Trophoblast cell (in vitro differentiated cells and primary cell): ENCODE data around the gene TMBIM1.
A peak's percentile ranks its signal among the peaks of the same experiment; 100 is the strongest.

Experiments
- DNase-seq, 2 donors: peaks; one replicate each; pipeline ENCODE4 v3.0.0-alpha.2; 2016
- H2AFZ ChIP-seq: 2 replicates; pipeline ENCODE4 v1.6.1; 2013; ENCODE audit warnings: low read length, moderate library complexity, mild to moderate bottlenecking; ENCODE audit not compliant: insufficient read depth, poor library complexity
- H2AK5ac ChIP-seq: 2 replicates; pipeline ENCODE4 v1.6.1; 2013; ENCODE audit warnings: mild to moderate bottlenecking, low read length
- H2BK120ac ChIP-seq: 2 replicates; pipeline ENCODE4 v1.6.1; 2013; ENCODE audit warnings: low read length, mild to moderate bottlenecking, moderate library complexity; ENCODE audit not compliant: insufficient read depth, poor library complexity
- H2BK12ac ChIP-seq: 2 replicates; pipeline ENCODE4 v1.6.1; 2013; ENCODE audit warnings: mild to moderate bottlenecking, low read length, moderate library complexity
- H2BK5ac ChIP-seq: 2 replicates; pipeline ENCODE4 v1.6.1; 2013; ENCODE audit warnings: low read length, low read depth, moderate library complexity, mild to moderate bottlenecking; ENCODE audit not compliant: poor library complexity
- H3K14ac ChIP-seq: 2 replicates; pipeline ENCODE4 v1.6.1; 2013; ENCODE audit warnings: mild to moderate bottlenecking, low read length
- H3K18ac ChIP-seq: 2 replicates; pipeline ENCODE4 v1.6.1; 2013; ENCODE audit warnings: mild to moderate bottlenecking, low read length
- H3K23ac ChIP-seq: 2 replicates; pipeline ENCODE4 v1.6.1; 2013; ENCODE audit warnings: low read length
- H3K27ac ChIP-seq: 2 replicates; pipeline ENCODE4 v1.5.1; 2013; ENCODE audit warnings: low read depth, mild to moderate bottlenecking, inconsistent platforms, low read length, moderate library complexity
- H3K27me3 ChIP-seq: 2 replicates; pipeline ENCODE4 v1.6.1; 2013; ENCODE audit warnings: inconsistent platforms, mild to moderate bottlenecking, low read length, moderate library complexity; ENCODE audit not compliant: insufficient read depth
- H3K36me3 ChIP-seq, 2 experiments: 1 replicate in 1 of 2; 2 replicates in 1 of 2; pipeline ENCODE4 v1.6.1; 2013; ENCODE audit warnings: low read length in 2 of 2, mild to moderate bottlenecking in 2 of 2, moderate library complexity in 1 of 2; ENCODE audit not compliant: insufficient read depth in 2 of 2, control insufficient read depth in 1 of 2
- H3K4ac ChIP-seq: 2 replicates; pipeline ENCODE4 v1.6.1; 2013; ENCODE audit warnings: low read depth, mild to moderate bottlenecking, low read length, moderate library complexity
- H3K4me1 ChIP-seq, 2 experiments: 1 replicate in 1 of 2; 2 replicates in 1 of 2; pipeline ENCODE4 v1.6.1; 2013; ENCODE audit warnings: low read length in 2 of 2, mild to moderate bottlenecking in 2 of 2, moderate library complexity in 1 of 2; ENCODE audit not compliant: insufficient read depth in 2 of 2, control insufficient read depth in 1 of 2
- H3K4me2 ChIP-seq: 2 replicates; pipeline ENCODE4 v1.6.1; 2013; ENCODE audit warnings: inconsistent platforms, mild to moderate bottlenecking, low read length, moderate library complexity
- H3K4me3 ChIP-seq: 2 replicates; pipeline ENCODE4 v1.5.1; 2013; ENCODE audit warnings: mild to moderate bottlenecking, low read depth, low read length, inconsistent platforms
- H3K79me1 ChIP-seq: one replicate; pipeline ENCODE4 v1.6.1; 2013; ENCODE audit warnings: low read length
- H3K79me2 ChIP-seq: 2 replicates; pipeline ENCODE4 v1.6.1; 2013; ENCODE audit warnings: low read length, mild to moderate bottlenecking; ENCODE audit not compliant: control insufficient read depth, insufficient read depth, poor library complexity
- H3K9ac ChIP-seq: 2 replicates; pipeline ENCODE4 v1.6.1; 2013; ENCODE audit warnings: mild to moderate bottlenecking, low read length
- H3K9me3 ChIP-seq: 2 replicates; pipeline ENCODE4 v1.6.1; 2013; ENCODE audit warnings: low read depth, mild to moderate bottlenecking, control low read depth, inconsistent platforms, low read length; ENCODE audit not compliant: insufficient read depth
- H4K12ac ChIP-seq: 2 replicates; pipeline ENCODE4 v1.6.1; 2013; ENCODE audit warnings: low read depth, mild to moderate bottlenecking, low read length, moderate library complexity
- H4K8ac ChIP-seq: 2 replicates; pipeline ENCODE4 v1.6.1; 2013; ENCODE audit warnings: low read depth, mild to moderate bottlenecking, low read length, moderate library complexity
- H4K91ac ChIP-seq: one replicate; pipeline ENCODE4 v1.6.1; 2013; ENCODE audit warnings: low read depth, mild to moderate bottlenecking, low read length, moderate library complexity
- WGBS: extraction: QIAGEN DNeasy Blood & Tissue Kit; methylation state at CpG from one replicate; pipeline ENCODE4 v1.1.7; 2013; ENCODE audit warnings: missing lambda C conversion rate; ENCODE audit not compliant: insufficient read length, insufficient coverage; ENCODE audit errors: extremely low coverage; 5-methylcytosine and 5-hydroxymethylcytosine counted together

The TMBIM1 gene

DNA sequence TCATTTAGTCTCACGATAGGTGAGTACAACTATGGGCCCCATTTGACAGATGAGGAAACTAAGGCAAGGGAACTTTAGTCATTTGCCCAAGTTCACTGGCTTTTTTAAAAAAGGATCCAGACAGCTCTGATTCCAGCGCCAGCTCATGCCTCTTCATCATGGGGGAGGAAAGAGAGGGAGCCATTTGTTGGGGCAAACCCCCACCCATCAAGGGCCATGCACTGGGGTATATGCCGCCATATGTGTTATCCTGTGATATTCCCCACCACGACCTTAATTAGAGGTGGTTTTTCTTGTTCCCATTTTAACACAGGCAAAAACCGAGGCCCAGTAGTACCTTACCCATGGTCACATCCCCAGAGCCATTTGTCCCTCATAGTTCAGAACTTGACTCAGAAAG lies 32.1 kb downstream of the TMBIM1 start:
- Histone ChIP-seq H4K8ac (no peak overlapping the region), H3K27ac (peak overlapping the region; percentile 79), H3K79me2 (no peaks in the 10 kb centered on the region), H3K36me3 (peaks cover 31 to 35% of the 10 kb centered on the region in 2 experiments), H2BK120ac (peak overlapping the region; percentile 3), H3K4me2 (no peak overlapping the region), H3K27me3 (no peaks in the 10 kb centered on the region), H3K79me1 (peaks cover 11% of the 10 kb centered on the region), H3K9me3 (no peaks in the 10 kb centered on the region), H3K4ac (no peak overlapping the region), H3K4me1 (peaks cover 24 to 37% of the 10 kb centered on the region in 2 experiments), H2BK5ac (no peak overlapping the region), H3K4me3 (no peak overlapping the region), H2AFZ (no peak overlapping the region), H3K23ac (no peak overlapping the region), H4K91ac (peak overlapping the region; percentile 55), H3K18ac (no peak overlapping the region), H3K9ac (no peak overlapping the region), H2BK12ac (peak overlapping the region; percentile 19), H2AK5ac (peak overlapping the region; percentile 15), H3K14ac (no peak overlapping the region), H4K12ac (no peak overlapping the region)
- no peak for DNase-seq
- no CpG with 5 or more reads among the region's 5 CpGs for WGBS

DNA sequence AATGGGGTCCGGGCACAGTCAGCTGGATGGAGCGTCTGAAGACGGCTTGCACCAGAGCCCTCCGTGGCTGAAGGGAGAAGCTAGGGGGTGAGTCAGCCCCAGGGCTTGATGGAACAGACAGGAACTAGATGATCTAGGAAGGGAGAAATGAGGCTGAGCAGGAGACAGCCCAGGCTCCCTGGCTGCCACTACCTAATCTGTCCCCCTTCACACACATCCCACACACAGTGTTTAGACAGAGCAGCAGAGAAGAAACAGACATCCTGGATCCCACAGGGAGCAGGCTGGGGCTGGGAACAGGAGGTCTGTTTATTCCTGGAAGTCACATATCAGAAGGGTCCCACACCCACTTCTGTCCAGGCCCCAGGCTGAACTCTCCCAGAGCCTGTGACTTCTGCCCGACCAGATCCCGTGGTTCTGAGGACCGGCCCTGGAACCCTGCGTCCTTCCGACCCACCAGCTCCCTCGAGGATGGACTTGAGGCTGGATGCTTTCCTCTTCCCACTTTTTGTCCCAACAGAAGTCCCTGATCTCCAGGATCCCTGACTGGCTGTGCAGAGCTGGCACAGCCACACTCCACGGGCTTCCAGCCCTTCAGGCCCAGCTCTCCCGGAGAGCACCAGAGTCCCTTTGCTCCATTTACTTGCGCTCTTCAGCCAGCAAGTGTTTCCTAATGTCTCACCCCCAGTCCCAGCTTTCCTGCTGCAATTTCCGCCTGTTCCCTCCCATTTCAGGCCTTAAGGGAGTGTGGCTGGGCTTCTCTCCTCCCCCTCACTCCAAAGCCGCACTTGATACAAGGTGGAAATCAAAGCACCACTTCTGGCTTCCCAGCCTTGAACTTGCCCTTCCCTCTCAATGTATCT lies 33.0 kb downstream of the TMBIM1 start:
- H2BK5ac ChIP-seq = peak overlapping the region; percentile 41
- H2AFZ ChIP-seq = no peak overlapping the region
- no peak overlapping the region for H3K4me3 ChIP-seq
- peaks cover 27 to 34% of the 10 kb centered on the region in 2 experiments for H3K36me3 ChIP-seq
- no peak overlapping the region for H3K23ac ChIP-seq
- peak overlapping the region; percentile 38 for H3K4me2 ChIP-seq
- peak; percentile 86 to 89 for DNase-seq
- peak overlapping the region; percentile 6 for H3K14ac ChIP-seq
- peak overlapping the region; percentile 64 for H4K91ac ChIP-seq
- peak overlapping the region; percentile 87 for H3K27ac ChIP-seq
- H3K18ac ChIP-seq = peak overlapping the region; percentile 51
- WGBS = no CpG with 5 or more reads among the region's 15 CpGs
- peaks cover 11% of the 10 kb centered on the region for H3K79me1 ChIP-seq
- H3K27me3 ChIP-seq = no peaks in the 10 kb centered on the region
- no peaks in the 10 kb centered on the region for H3K79me2 ChIP-seq
- peak overlapping the region; percentile 1 for H4K8ac ChIP-seq
- H2BK120ac ChIP-seq = peak overlapping the region; percentile 79
- no peaks in the 10 kb centered on the region for H3K9me3 ChIP-seq
- H2BK12ac ChIP-seq = peak overlapping the region; percentile 14
- H3K9ac ChIP-seq = no peak overlapping the region
- H3K4ac ChIP-seq = no peak overlapping the region
- peaks cover 24 to 37% of the 10 kb centered on the region in 2 experiments for H3K4me1 ChIP-seq
- H2AK5ac ChIP-seq = peak overlapping the region; percentile 55
- H4K12ac ChIP-seq = no peak overlapping the region

DNA sequence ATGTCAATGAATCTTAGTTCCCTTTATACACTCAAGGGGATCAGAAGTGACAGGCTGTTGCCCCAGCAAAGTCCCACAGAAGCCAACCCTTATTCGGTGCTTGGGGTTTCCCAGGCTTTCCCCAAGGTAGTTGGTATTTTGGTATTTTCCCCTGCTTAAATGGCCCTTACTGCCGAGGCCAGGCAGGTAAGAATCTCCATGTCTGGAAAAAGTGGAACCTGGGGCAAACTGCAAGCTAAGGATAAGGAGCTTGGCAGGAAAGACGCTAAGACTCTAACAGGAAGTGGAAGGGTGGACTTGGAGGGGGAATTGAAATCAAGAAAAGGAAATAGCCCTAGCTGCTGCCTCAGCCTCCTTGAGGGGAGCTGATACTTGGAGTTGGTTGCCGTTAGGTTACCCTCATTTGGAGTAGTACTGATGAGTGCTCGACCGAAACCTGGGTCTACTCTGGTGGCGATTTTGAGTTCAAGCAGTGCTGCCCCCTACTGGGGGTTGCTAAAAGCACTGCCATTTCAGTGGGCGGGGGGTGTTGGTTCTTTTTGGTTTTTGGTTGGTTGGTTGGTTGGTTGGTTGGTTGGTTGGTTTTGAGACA lies 34.8 kb downstream of the TMBIM1 start:
- H2BK120ac ChIP-seq = no peak overlapping the region

DNA sequence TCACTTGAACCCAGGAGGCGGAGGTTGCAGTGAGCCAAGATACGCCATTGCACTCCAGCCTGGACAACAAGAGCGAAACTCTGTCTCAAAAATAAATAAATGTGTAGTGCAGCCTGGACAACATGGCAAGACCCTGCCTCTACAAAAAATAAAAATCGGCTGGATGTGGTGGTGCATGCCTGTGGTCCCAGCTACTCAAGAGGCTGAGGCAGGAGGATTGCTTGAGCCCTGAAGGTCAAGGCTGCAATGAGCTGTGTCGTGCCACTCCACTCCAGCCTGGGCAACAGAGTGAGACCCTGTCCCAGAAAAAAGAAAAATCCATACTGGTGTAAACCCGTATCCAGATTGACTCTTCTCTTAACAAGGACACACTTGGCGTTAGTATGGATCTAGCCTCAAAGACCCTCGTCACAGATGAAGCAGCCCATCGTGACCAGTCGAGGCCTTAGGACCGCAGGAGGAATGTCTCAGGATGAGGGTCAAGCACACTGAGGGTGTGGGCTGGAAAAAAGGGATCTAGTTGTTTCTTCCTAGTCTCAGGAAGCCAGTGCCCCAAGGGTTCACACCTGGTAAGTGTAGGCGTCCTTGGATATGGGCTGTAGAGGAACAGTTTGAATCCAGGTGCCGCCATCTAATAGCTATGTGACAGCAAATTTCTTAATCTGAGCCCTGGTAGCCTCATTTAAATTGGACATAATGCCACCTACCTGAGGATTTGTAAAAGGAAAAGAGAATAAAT lies 35.5 kb downstream of the TMBIM1 start:
- no peak overlapping the region for H2BK5ac ChIP-seq
- no peaks in the 10 kb centered on the region for H3K79me2 ChIP-seq
- H4K12ac ChIP-seq = no peak overlapping the region
- no peak overlapping the region for H3K14ac ChIP-seq
- no peak overlapping the region for H3K23ac ChIP-seq
- H3K36me3 ChIP-seq = peaks cover 33 to 42% of the 10 kb centered on the region in 2 experiments
- H3K4ac ChIP-seq = no peak overlapping the region
- H2BK120ac ChIP-seq = no peak overlapping the region
- peak; percentile 77 to 78 for DNase-seq
- no CpG with 5 or more reads among the region's 13 CpGs for WGBS
- no peak overlapping the region for H2BK12ac ChIP-seq
- no peak overlapping the region for H3K9ac ChIP-seq
- H3K18ac ChIP-seq = no peak overlapping the region
- H3K27ac ChIP-seq = no peak overlapping the region
- H3K4me1 ChIP-seq = peaks cover 24 to 35% of the 10 kb centered on the region in 2 experiments
- peaks cover 11% of the 10 kb centered on the region for H3K79me1 ChIP-seq
- H3K27me3 ChIP-seq = no peaks in the 10 kb centered on the region
- no peak overlapping the region for H2AFZ ChIP-seq
- no peak overlapping the region for H2AK5ac ChIP-seq
- no peak overlapping the region for H4K91ac ChIP-seq
- no peaks in the 10 kb centered on the region for H3K9me3 ChIP-seq
- H3K4me2 ChIP-seq = no peak overlapping the region
- no peak overlapping the region for H4K8ac ChIP-seq
- no peak overlapping the region for H3K4me3 ChIP-seq

More for the DNA sequence above, 34.8 kb downstream of the TMBIM1 start:
- Histone ChIP-seq H3K36me3 (peaks cover 26 to 35% of the 10 kb centered on the region in 2 experiments), H4K8ac (no peak overlapping the region), H3K79me2 (no peaks in the 10 kb centered on the region), H3K9ac (no peak overlapping the region), H4K12ac (no peak overlapping the region), H3K4me1 (peaks cover 24 to 37% of the 10 kb centered on the region in 2 experiments), H3K18ac (no peak overlapping the region), H3K4me3 (no peak overlapping the region), H4K91ac (no peak overlapping the region), H3K27ac (peak overlapping the region; percentile 23), H3K14ac (no peak overlapping the region), H2BK12ac (no peak overlapping the region), H3K4ac (no peak overlapping the region), H3K27me3 (no peaks in the 10 kb centered on the region), H3K4me2 (no peak overlapping the region), H2AFZ (no peak overlapping the region), H2AK5ac (no peak overlapping the region), H3K23ac (no peak overlapping the region), H3K79me1 (peaks cover 11% of the 10 kb centered on the region), H2BK5ac (no peak overlapping the region), H3K9me3 (no peaks in the 10 kb centered on the region)
- DNase-seq = peak; percentile 82 to 83
- WGBS = no CpG with 5 or more reads among the region's 8 CpGs
